Measurements from ENCODE around the gene ZFP37.

Gene ZFP37

GRCh38 chr9:113005777-113006176 is 50.7 kb downstream of the ZFP37 start:
- peaks cover 88% of the 10 kb centered on the region for H3K36me3 Mint-ChIP-seq (ENCODE audit: low read depth)
- TF ChIP-seq CTCF (IDR thresholded peaks at IDR 0.05) = no peak
- H3K27ac Mint-ChIP-seq = no peak overlapping the region
- DNase-seq = no peak
- no peak overlapping the region for H3K4me3 Mint-ChIP-seq
- H3K27me3 Mint-ChIP-seq (ENCODE audit: low read depth, poor library complexity) = peaks cover 5% of the 10 kb centered on the region
- H3K4me1 Mint-ChIP-seq = no peaks in the 10 kb centered on the region
- peaks cover 97% of the 10 kb centered on the region for H3K9me3 Mint-ChIP-seq

- Mint-ChIP-seq H3K9me3 (peaks cover 96% of the 10 kb centered on the region), H3K4me1 (no peaks in the 10 kb centered on the region), H3K4me3 (no peak overlapping the region), H3K27ac (no peak overlapping the region), H3K27me3 (ENCODE audit: low read depth, poor library complexity) (no peaks in the 10 kb centered on the region), H3K36me3 (ENCODE audit: low read depth) (peaks cover 61% of the 10 kb centered on the region)
- no peak for TF ChIP-seq CTCF (IDR thresholded peaks at IDR 0.05)
- no peak for DNase-seq
These were observed 59.1 kb downstream of the ZFP37 start for GRCh38 chr9:112997236-112997941.
